Thoracic aorta (tissue), 2 donors: ENCODE data around the gene WHRN. TPM values are rescaled to one million over a fixed set of nuclear protein-coding genes. Genes with fewer than 3 reads are reported as not detected.

Experiments used
- ATAC-seq: fragments of 150-250 bp; one replicate; pipeline ENCODE4 v1.8.0; 2017; ENCODE audit warnings: low read depth; ENCODE audit not compliant: insufficient number of reproducible peaks, low FRiP score
- DNase-seq: peaks from one replicate; pipeline ENCODE4 v3.0.0-alpha.2; 2020; ENCODE audit warnings: low spot score
- H3K27ac ChIP-seq, 2 donors: fragments of 200-600 bp; sonication (generic); 1 replicate in 1 of 2; 2 replicates in 1 of 2; pipeline ENCODE4 v1.5.1; 2016; ENCODE audit warnings: mild to moderate bottlenecking in 2 of 2, moderate library complexity in 2 of 2
- H3K27me3 ChIP-seq: fragments of 200-600 bp; sonication (generic); replicated peaks from 2 replicates; pipeline ENCODE4 v1.6.0; 2016; ENCODE audit warnings: mild to moderate bottlenecking; ENCODE audit not compliant: insufficient read depth
- H3K36me3 ChIP-seq: fragments of 200-600 bp; sonication (generic); one replicate; pipeline ENCODE4 v1.5.1; 2016
- H3K4me1 ChIP-seq, 2 donors: fragments of 200-600 bp; sonication (generic); 1 replicate in 1 of 2; 2 replicates in 1 of 2; pipeline versions ENCODE4 v1.5.1 to v1.6.0; 2016; ENCODE audit warnings: low read depth in 2 of 2, mild to moderate bottlenecking in 1 of 2; ENCODE audit not compliant: control insufficient read depth in 1 of 2
- H3K4me3 ChIP-seq: fragments of 200-600 bp; sonication (generic); 2 replicates; pipeline ENCODE4 v1.5.1; 2016; ENCODE audit warnings: mild to moderate bottlenecking
- H3K9me3 ChIP-seq: fragments of 200-600 bp; sonication (generic); 2 replicates; pipeline ENCODE4 v1.5.1; 2016
- CTCF ChIP-seq: fragments of 200-600 bp; sonication (generic); IDR thresholded peaks from one replicate; pipeline ENCODE4 v1.5.1; 2019; ENCODE audit warnings: antibody characterized with exemption
- total RNA-seq, 2 donors: library from RNA; depleted of rRNA; stranded (reverse); fragments of >200 nt; gene quantifications; one replicate each; pipeline versions ENCODE4 v1.1.0 to v1.2.3, GENCODE V29; 2016

Gene WHRN
- total RNA-seq, 2 donors from 2014 or later: 4.1 to 5.1 TPM

- Histone ChIP-seq H3K27me3 (no peaks in the 10 kb centered on the region), H3K4me3 (no peak overlapping the region), H3K4me1 (peaks cover 30 to 74% of the 10 kb centered on the region in 2 donors), H3K9me3 (no peaks in the 10 kb centered on the region), H3K36me3 (no peaks in the 10 kb centered on the region), H3K27ac (peak overlapping the region; percentile 92 to 95)
- ATAC-seq (no peak), DNase-seq (no peak)
- no peak for TF ChIP-seq CTCF
Observed at GRCh38 chr9:114390952-114391351, 114.3 kb downstream of the WHRN start.

- no peak for DNase-seq
- Histone ChIP-seq H3K36me3 (no peaks in the 10 kb centered on the region), H3K9me3 (no peaks in the 10 kb centered on the region), H3K4me1 (peaks cover 34 to 74% of the 10 kb centered on the region in 2 donors), H3K27me3 (no peaks in the 10 kb centered on the region), H3K4me3 (no peak overlapping the region), H3K27ac (peak overlapping the region; percentile 92 to 95)
- ATAC-seq: no peak
- TF ChIP-seq CTCF: no peak
Observed at GRCh38 chr9:114389612-114390368, 115.5 kb downstream of the WHRN start.

GRCh38 chr9:114388764-114389375 is 116.4 kb downstream of the WHRN start:
- Histone ChIP-seq H3K4me1 (peaks cover 40 to 74% of the 10 kb centered on the region in 2 donors), H3K27me3 (no peaks in the 10 kb centered on the region), H3K36me3 (no peaks in the 10 kb centered on the region), H3K27ac (peak overlapping the region; percentile 92 to 95), H3K9me3 (no peaks in the 10 kb centered on the region), H3K4me3 (peak overlapping the region; percentile 85)
- ATAC-seq: no peak
- no peak for TF ChIP-seq CTCF
- DNase-seq: no peak

GRCh38 chr9:114388357-114388682 is 117.0 kb downstream of the WHRN start:
- TF ChIP-seq CTCF: no peak
- no peak for ATAC-seq
- H3K4me1 ChIP-seq: peaks cover 46 to 76% of the 10 kb centered on the region in 2 donors

GRCh38 chr9:114387680-114388356 is 117.5 kb downstream of the WHRN start, which contains the start of gene AKNA:
AKNA (minus strand) TSS chr9:114387982; CDS start chr9:114381333, 6,649 bp downstream.
- TF ChIP-seq CTCF: no peak
- DNase-seq: no peak
- Histone ChIP-seq H3K27me3 (no peaks in the 10 kb centered on the region), H3K4me1 (peaks cover 49 to 76% of the 10 kb centered on the region in 2 donors), H3K36me3 (no peaks in the 10 kb centered on the region), H3K27ac (peak within 1 kb of the TSS; percentile 92 to 95), H3K9me3 (no peaks in the 10 kb centered on the region), H3K4me3 (peak within 1 kb of the TSS; percentile 85)
- ATAC-seq: peak; percentile 16

More at GRCh38 chr9:114388357-114388682, 117.0 kb downstream of the WHRN start:
- Histone ChIP-seq H3K4me3 (peak overlapping the region; percentile 85), H3K9me3 (no peaks in the 10 kb centered on the region), H3K27ac (peak overlapping the region; percentile 92 to 95), H3K36me3 (no peaks in the 10 kb centered on the region), H3K27me3 (no peaks in the 10 kb centered on the region)
- DNase-seq: no peak
